ENCODE data around the gene SMIM31.
A peak's percentile ranks its signal among the peaks of the same experiment; 100 is the strongest.

SMIM31 gene

DNA sequence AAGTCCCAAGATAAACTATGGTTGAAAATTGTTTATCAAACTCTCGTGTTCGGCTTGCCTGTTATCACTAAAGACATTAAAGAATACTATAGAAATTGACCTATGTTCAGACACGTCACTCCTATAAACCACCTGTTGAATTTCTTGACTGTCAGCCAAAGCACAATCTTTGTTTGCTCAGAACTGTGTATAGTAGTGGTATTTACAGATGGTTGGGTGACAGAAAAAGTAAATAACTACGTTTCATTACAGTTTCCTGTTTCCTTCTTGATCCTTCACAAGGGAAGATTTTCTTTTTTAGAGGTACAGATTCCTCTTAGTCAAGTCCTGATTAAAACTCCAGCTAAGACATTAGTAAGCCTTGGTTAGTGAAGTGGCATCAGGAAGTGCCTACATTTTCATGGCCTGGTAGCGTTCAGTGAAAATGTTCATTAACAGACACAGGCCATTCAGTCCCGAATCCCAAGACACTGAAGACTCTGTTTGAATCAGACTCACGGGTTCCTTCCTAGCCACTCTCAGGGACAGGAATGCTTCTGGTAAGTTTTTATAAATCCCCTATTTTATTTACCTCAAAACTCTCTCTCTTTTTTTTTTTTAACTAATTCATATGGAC is at the start of gene SMIM31:
Gene SMIM31 (plus strand): TSS at position 259 of the 616 bp plus-strand sequence. CDS start 16,313 bp downstream, outside the sequence.
- FAIRE-seq (no peak), DNase-seq (ENCODE audit: extremely low spot score, insufficient read length, low read depth) (no peak)

DNA sequence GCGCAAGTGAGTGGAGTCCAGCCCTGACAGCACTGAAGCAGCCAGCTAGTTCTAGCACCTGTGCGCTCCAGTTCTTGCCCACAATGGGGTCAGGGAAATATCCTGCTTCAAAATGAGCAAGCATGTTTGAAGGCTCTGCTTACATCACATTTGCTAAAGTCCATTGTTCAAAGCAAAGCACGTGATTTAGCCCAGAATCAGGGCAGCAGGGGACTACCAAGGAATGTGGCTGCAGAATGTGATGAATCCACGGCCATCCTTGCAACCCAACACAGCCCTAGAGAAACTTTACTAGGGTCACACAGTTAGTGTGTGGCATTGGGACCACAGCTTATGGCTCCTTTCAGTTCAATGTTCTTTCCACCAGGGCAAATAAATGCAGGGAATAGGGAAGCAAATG is 47.3 kb upstream of the SMIM31 start:
- FAIRE-seq (no peak), DNase-seq (ENCODE audit: extremely low spot score, insufficient read length, low read depth) (no peak)

GRCh38 chr4:164716901-164717300 is 37.0 kb upstream of the SMIM31 start:
- no peak for DNase-seq (ENCODE audit: extremely low spot score, insufficient read length, low read depth)
- FAIRE-seq: no peak

DNA sequence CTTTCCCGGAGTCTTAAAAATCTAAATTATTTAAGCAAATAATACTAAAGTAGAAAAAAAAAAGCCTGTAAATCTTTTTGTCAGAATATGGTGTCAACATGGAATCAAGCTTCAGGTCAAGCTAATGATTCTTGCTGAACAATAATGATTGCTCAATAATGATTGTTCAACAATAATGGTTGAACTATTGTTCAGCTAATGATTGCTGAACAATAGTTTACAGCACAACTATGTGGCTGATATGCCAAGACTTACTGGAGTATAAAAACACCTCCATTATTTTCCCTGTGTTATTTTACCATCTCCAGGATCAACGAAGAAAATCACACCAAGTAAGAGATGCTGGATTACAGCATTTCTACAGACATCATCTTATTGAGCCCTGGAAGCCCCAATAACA is 35.1 kb upstream of the SMIM31 start:
- DNase-seq (ENCODE audit: extremely low spot score, insufficient read length, low read depth) (no peak), FAIRE-seq (no peak)

- DNase-seq (ENCODE audit: extremely low spot score, insufficient read length, low read depth) (no peak), FAIRE-seq (peak; percentile 24)
Measured at GRCh38 chr4:164725066-164725465, 28.9 kb upstream of the SMIM31 start.

GRCh38 chr4:164730705-164731393 is 23.1 kb upstream of the SMIM31 start:
- DNase-seq (ENCODE audit: extremely low spot score, insufficient read length, low read depth): no peak
- FAIRE-seq: no peak

- DNase-seq (ENCODE audit: extremely low spot score, insufficient read length, low read depth) (peak; percentile 15), FAIRE-seq (peak; percentile 86)
Measured at GRCh38 chr4:164731827-164732474, 22.0 kb upstream of the SMIM31 start.

DNA sequence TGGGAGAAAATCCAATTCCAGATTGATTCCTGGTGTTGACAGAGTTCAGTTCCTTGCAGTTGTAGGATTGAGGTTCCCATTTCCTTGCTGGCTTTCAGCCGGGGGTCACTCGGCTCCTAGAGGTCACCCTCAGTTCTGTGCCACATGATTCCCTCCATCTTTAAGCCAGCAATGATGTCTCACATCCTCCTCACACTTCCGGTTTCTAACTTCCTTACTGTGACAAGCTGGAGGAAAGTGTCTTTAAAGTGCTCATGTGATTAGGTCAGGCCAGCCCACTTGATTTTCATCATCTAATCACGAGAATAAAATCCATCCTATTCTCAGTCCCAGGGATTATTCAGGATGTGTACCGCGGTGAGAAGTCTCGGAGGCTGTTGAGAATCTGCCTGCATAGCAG is 19.4 kb upstream of the SMIM31 start:
- FAIRE-seq (peak; percentile 70), DNase-seq (ENCODE audit: extremely low spot score, insufficient read length, low read depth) (no peak)

GRCh38 chr4:164748375-164748774 is 5.6 kb upstream of the SMIM31 start:
- FAIRE-seq (peak; percentile 60), DNase-seq (ENCODE audit: extremely low spot score, insufficient read length, low read depth) (no peak)

DNA sequence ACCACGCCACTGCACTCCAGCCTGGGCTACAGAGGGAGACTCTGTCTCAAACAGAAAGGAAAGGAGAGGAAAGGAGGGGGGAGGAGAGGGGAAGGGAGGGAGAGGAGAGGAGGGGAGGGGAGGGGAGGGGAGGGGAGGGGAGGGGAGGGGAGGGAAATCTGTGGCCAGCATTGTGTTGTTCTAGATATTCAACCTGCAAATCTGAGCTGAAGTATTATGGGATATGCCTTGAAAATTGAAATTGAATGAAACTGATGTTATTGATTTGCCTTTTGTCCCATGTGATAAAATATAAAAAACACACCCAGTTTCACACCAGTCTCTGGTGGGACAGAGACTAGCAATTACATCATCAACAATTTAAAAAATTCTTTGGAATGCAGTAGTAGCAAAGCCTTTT is 1.5 kb downstream of the SMIM31 start:
- no peak for DNase-seq (ENCODE audit: extremely low spot score, insufficient read length, low read depth)
- no peak for FAIRE-seq

DNA sequence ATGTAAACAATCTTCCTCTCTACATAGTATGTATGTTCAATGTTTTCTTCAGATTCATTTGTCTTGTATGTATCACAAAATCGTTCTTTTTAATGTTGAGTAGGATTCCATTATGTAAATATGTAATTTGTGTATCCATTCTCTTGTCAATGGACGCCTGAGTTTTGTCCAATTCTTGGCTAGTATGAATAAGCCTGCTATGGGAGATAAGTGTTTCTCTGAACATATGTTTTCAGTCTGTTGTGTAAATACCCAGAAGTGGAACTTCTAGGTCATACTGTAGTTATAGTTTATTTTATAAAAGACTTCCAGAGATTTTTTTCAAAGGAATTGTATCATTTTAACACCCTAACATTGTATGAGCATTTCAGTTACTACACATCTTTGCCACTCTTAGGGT is 2.8 kb downstream of the SMIM31 start:
- FAIRE-seq (no peak), DNase-seq (ENCODE audit: extremely low spot score, insufficient read length, low read depth) (no peak)

GRCh38 chr4:164761241-164761640 is 7.3 kb downstream of the SMIM31 start:
- no peak for DNase-seq (ENCODE audit: extremely low spot score, insufficient read length, low read depth)
- no peak for FAIRE-seq

DNA sequence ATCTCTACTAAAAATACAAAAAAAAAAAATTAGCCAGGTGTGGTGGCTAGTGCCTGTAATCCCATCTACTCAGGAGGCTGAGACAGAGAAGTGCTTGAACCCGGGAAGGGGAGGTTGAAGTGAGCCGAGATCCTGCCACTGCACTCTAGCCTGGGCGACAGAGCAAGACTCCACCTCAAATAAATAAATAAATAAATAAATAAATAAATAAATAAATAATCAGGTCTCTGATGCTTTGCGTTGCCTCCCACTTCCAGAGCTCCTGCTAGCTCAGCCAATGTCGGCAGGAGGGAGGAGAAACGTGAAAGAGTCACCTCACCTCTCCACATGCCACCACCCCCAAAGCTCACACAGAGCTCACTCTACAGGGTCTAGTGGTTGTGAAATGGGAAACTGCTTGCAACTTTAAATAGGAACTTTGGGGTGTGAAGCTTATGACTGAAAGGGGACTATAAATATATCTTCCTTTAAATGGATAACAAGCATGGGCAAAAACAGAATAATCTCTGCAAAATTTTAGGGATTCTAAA is 7.9 kb downstream of the SMIM31 start:
- FAIRE-seq (no peak), DNase-seq (ENCODE audit: extremely low spot score, insufficient read length, low read depth) (no peak)

- no peak for FAIRE-seq
- no peak for DNase-seq (ENCODE audit: extremely low spot score, insufficient read length, low read depth)
Measured at GRCh38 chr4:164765096-164765495, 11.2 kb downstream of the SMIM31 start.

- DNase-seq (ENCODE audit: extremely low spot score, insufficient read length, low read depth): no peak
- no peak for FAIRE-seq
Measured at GRCh38 chr4:164765833-164766232, 11.9 kb downstream of the SMIM31 start.

- peak; percentile 56 for FAIRE-seq
- no peak for DNase-seq (ENCODE audit: extremely low spot score, insufficient read length, low read depth)
Measured at GRCh38 chr4:164768516-164768915, 14.6 kb downstream of the SMIM31 start.

DNA sequence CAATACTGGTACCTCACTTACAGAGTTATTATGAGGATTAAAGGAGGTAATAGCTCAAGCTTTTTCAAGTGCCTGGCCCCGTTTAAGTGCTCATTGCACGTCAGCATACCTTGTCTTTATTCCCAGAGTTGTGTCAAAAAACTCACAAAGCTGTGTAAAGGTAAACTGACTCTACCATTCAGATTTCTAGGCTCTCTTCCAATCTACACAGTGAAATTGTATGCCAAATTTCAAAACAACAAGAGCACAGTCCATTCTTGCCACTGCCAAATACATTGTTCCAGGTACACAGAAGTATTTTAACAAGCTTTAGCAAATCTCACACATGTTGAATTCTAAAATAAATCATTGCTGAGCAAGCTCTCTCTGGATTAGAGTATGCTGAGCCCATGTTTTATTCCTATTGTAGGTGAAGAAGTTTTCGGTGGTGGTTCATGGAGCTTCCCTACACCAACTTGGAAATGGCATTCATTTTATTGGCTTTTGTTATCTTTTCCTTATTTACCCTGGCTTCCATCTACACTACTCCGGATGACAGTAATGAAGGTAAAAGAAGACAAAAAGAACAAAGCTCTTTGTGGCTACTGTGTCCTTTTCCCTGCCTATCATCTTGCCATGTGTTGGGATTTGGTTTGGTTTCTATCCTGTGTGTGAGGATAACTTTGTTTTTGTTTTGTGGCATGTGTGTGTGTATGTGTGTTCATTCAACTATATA is 16.2 kb downstream of the SMIM31 start:
- DNase-seq (ENCODE audit: extremely low spot score, insufficient read length, low read depth) (no peak), FAIRE-seq (no peak)

- DNase-seq (ENCODE audit: extremely low spot score, insufficient read length, low read depth) (no peak), FAIRE-seq (no peak)
Measured at GRCh38 chr4:164771088-164771487, 17.2 kb downstream of the SMIM31 start.

GRCh38 chr4:164772076-164772475 is 18.1 kb downstream of the SMIM31 start:
- FAIRE-seq (no peak), DNase-seq (ENCODE audit: extremely low spot score, insufficient read length, low read depth) (no peak)

GRCh38 chr4:164779080-164779479 is 25.1 kb downstream of the SMIM31 start:
- DNase-seq (ENCODE audit: extremely low spot score, insufficient read length, low read depth) (no peak), FAIRE-seq (peak; percentile 12)

Measured in GM18507 (cell line).